Measurements from ENCODE around the gene CACNA1C.

Gene CACNA1C

GRCh38 chr12:2456813-2457186 lies 404.0 kb downstream of the CACNA1C start:
- DNase-seq (ENCODE audit: low spot score): no peak

GRCh38 chr12:2457215-2457932 lies 404.6 kb downstream of the CACNA1C start:
- DNase-seq (ENCODE audit: low spot score): no peak

GRCh38 chr12:2457933-2458414 lies 405.2 kb downstream of the CACNA1C start:
- DNase-seq (ENCODE audit: low spot score): no peak

GRCh38 chr12:2460051-2460670 lies 407.4 kb downstream of the CACNA1C start:
- no peak for DNase-seq (ENCODE audit: low spot score)

GRCh38 chr12:2461046-2461445 lies 408.3 kb downstream of the CACNA1C start:
- DNase-seq (ENCODE audit: low spot score): no peak

GRCh38 chr12:2461645-2462044 lies 408.9 kb downstream of the CACNA1C start:
- no peak for DNase-seq (ENCODE audit: low spot score)

- no peak for DNase-seq (ENCODE audit: low spot score)
Observed at GRCh38 chr12:2462087-2462486, 409.3 kb downstream of the CACNA1C start.

GRCh38 chr12:2463719-2464118 lies 410.9 kb downstream of the CACNA1C start:
- DNase-seq (ENCODE audit: low spot score): no peak

- DNase-seq (ENCODE audit: low spot score): no peak
Observed at GRCh38 chr12:2465681-2466080, 412.9 kb downstream of the CACNA1C start.

- DNase-seq (ENCODE audit: low spot score): no peak
Observed at GRCh38 chr12:2466211-2466610, 413.4 kb downstream of the CACNA1C start.

- no peak for DNase-seq (ENCODE audit: low spot score)
Observed at GRCh38 chr12:2467447-2468195, 414.8 kb downstream of the CACNA1C start.

GRCh38 chr12:2475984-2476383 lies 423.2 kb downstream of the CACNA1C start:
- DNase-seq (ENCODE audit: low spot score): no peak

- DNase-seq (ENCODE audit: low spot score): no peak
Observed at GRCh38 chr12:2477009-2477766, 424.4 kb downstream of the CACNA1C start.

- DNase-seq (ENCODE audit: low spot score): no peak
Observed at GRCh38 chr12:2479851-2480535, 427.2 kb downstream of the CACNA1C start.

- no peak for DNase-seq (ENCODE audit: low spot score)
Observed at GRCh38 chr12:2481346-2481745, 428.6 kb downstream of the CACNA1C start.

GRCh38 chr12:2481951-2482350 lies 429.2 kb downstream of the CACNA1C start:
- DNase-seq (ENCODE audit: low spot score): no peak

GRCh38 chr12:2482938-2483660 lies 430.3 kb downstream of the CACNA1C start:
- no peak for DNase-seq (ENCODE audit: low spot score)

GRCh38 chr12:2483713-2484112 lies 430.9 kb downstream of the CACNA1C start:
- DNase-seq (ENCODE audit: low spot score): no peak

GRCh38 chr12:2484141-2484776 lies 431.5 kb downstream of the CACNA1C start:
- DNase-seq (ENCODE audit: low spot score): no peak

- DNase-seq (ENCODE audit: low spot score): no peak
Observed at GRCh38 chr12:2485681-2486080, 432.9 kb downstream of the CACNA1C start.
